GM21786 (cell line): ENCODE measurements around the gene LDHD.

ENCODE experiments used
- ATAC-seq: cut with Tn5 transposase; IDR thresholded peaks from one replicate; pipeline ENCODE4 v1.9.1; 2021; ENCODE audit not compliant: unreplicated experiment

The LDHD gene

DNA sequence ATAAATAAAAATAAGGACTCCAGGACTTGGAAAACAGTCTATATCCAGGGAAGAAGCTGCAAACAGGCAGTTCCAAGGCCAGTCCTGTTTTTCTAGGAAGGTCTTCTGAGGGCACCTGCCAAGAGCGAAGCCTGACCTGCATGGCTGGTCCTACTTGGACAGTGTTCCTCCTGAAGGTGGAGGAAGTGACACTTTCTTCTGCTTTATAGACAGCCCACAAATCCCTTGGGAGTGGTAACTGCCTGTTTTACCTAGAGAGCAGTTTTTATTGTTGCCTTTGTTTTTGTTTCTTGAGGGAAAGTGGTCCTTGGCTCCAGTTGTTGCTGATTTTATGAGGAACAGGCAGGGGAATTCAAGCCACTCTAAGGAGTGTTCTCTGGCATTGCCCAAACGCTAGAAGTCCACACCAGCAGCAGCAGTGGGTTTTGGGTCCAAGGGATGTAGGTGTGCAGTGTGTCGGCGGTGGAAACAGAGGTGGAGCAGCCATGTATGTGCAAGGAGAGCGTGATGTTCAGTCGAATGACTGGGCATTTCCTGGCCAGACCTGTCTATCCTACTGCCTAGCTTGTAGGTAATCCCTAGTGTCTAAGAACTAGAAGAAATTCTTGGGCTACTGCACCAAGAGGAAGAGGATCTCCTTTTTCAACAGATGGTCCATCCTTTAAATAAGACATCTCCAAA is 35.3 kb downstream of the LDHD start:
- no peak for ATAC-seq

DNA sequence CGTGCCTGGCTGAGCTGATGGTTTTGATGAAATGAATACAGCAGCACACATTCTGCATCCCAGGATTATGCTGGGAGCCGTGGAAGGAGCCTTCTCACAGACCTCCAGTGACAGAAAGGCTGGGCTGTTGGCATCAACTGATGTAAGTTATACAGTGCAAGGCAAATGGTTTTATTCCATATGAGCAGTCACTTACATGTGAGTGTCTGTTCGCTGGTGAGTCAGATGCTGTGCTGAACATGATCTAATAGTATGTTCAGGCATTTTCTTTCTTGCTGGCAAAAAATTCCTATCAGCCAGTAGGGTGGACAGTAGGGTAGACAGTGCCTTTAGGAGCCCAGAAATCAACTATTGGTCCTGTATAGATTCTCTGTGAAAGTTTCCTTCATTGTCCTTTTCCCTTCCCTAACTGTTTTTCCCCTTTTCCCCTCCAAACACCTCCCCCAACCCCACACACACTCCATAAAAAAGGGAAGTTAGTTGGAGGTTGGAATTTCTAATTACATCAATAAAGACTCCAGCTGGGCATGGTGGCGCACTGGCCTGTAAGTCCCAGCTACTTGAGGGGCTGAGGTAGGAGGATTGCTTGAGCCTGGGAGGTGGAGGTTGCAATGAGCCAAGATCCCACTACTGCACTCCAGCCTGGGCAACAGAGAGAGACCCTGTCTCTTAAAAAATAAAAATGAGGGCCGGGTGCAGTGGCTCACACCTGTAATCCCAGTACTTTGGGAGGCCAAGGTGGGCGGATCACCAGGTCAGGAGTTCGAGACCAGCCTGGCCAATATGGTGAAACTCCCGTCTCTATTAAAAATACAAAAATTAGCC is 36.2 kb downstream of the LDHD start:
- no peak for ATAC-seq

- ATAC-seq, result no peak
Measured at GRCh38 chr16:75079346-75079926, 37.1 kb downstream of the LDHD start.

- no peak for ATAC-seq
Measured at GRCh38 chr16:75078886-75079285, 37.7 kb downstream of the LDHD start.

DNA sequence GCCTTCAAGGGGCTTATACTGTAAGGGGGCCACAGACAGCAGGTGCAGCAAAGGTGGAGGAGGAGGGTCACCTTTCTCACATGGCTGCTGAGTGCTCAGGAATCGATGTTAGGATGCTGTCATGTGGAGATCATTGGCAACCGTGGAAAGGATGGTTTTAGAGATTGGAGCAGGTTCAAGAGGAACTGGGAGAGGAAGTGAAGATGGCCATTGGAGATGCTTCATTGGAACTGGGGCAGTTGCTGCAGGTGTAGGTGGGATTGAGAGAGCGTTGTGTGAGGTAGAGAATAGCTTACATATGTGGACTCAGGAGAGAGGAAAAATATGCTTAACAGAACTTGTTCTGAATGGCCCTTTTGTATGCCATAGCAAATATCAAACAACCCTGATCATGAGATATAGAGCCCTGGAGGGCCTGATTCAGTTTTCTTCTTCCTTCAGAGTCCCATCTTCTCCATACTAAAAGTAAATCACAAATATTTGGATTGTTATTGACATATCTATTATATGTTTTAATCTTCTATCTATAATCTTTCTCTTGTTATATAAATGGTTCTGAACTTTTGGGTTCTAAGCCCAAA is 40.8 kb downstream of the LDHD start:
- no peak for ATAC-seq

GRCh38 chr16:75074920-75075687 is 41.5 kb downstream of the LDHD start:
- peak; percentile 97 for ATAC-seq

DNA sequence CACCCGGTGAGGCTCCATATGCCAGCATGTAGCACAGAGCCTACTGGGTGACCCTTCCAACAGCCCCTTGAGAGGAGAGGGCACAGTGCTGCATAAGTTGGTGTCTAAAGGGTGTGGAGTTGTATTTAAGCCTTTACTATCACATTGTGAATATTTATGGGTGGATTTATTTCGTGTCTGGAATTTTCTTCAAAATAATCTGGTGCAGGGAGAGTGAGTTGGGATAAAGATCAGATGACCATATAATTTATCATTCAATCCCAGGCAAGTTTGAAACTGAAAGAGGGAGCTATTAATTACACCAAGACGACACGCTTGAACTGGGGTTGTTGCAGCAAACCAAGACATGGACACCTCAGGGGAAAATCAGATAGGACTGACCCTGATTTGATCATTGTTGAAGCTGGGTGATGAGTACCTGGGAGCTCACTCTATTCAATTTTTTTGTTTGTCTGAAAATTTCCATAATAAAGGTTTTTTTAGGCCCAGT is 42.2 kb downstream of the LDHD start:
- no peak for ATAC-seq

GRCh38 chr16:75073545-75074303 is 42.9 kb downstream of the LDHD start:
- ATAC-seq, result no peak

GRCh38 chr16:75072239-75072947 is 44.2 kb downstream of the LDHD start:
- no peak for ATAC-seq

GRCh38 chr16:75071621-75072020 is 45.0 kb downstream of the LDHD start:
- no peak for ATAC-seq

GRCh38 chr16:75070012-75070841 is 46.4 kb downstream of the LDHD start:
- no peak for ATAC-seq

GRCh38 chr16:75068085-75069031 is 48.2 kb downstream of the LDHD start:
- ATAC-seq, result no peak

- no peak for ATAC-seq
Measured at GRCh38 chr16:75066861-75067447, 49.6 kb downstream of the LDHD start.

DNA sequence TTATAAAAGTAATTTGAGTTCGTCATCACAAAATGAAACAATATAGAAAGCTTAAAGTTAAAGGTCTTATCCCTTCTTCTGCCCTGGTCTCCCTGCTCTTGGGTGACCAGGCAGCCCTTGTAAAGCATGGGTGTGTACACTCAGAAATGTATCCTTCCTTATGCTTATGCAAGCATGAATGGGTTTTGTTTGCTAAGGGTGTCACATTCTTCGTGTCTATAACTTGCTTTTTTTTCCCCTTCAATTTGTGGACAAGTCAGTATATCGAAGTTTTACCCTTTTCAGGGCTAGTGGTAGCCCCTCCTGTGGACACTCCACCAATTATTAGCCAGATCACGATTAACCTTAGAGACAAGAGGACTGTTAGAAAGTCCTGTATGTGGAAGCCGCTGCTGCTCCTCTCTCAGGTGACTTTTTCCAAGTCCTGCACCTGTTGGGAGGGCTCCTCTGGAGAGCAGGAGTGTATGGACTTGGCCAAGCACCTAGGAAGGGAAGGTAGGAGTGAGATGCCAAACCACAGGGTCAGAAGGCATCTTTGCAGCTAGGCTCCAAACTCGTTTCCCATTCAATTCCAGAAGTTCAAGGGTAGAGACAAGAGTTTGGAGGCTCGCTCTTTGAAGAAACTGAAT is 50.9 kb downstream of the LDHD start:
- ATAC-seq, result no peak

DNA sequence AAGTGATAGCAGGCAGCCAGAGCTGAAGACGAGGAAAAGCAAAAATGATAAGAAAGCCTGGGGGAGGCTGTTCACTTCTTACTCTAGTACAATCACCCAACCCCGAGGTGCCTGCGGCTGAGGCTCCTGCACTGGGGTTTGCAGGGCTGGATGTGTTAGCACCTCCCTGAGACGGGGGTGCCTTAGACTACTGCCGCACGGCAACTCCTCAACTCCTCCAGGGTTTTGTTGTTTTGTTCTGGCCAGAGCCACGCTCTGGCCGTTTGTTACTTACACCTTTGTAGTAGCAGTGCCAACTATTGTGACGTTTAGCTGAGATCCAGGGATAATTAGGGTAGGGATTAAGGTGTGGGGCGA is 51.5 kb downstream of the LDHD start:
- ATAC-seq, result peak; percentile 47

DNA sequence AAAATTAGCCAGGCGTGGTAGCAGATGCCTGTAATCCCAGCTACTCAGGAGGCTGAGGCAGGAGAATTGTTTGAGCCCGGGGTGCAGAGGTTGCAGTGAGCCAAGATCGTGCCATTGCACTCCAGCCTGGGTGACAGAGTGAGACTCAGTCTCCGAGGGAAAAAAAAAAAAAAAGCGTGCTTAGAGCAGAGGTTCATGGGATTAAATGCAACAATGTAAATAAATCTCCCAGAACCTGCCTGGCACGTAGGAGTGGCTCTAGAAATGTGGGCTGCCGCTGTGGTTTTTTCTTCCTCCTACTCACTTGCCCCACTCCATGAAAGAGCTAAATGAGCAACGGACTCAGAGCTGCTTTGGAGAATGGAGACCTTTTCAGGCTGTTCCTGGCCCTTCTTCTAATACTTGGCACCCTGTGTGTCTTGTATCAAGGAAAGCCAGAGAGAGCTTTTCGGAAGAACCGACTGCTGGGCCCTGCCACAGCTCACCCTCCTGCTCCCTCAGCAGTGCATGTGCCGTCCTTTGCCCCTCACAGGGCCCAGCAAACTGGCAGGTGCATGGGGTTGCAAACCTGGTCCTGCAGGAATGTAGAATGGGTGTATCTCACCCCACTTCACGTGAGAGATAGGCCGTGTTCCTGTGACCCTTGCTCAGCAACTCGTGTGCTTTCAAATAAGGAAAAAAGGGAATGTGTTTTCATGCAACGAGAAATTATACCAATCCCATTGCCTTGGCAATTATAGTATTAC is 52.0 kb downstream of the LDHD start:
- no peak for ATAC-seq
